ENCODE results near the gene HHATL. TPM values are rescaled to one million over a fixed set of nuclear protein-coding genes. Genes with fewer than 3 reads are reported as not detected.

The HHATL gene
- total and polyA plus RNA-seq, 10 of the 15 experiments (the other 5 are each of a cell fraction or from before 2014, with no cell fraction given), result not detected

- WGBS (ENCODE audit: insufficient coverage, insufficient replicate concordance, low lambda C conversion rate, missing lambda C conversion rate), result 65% methylated on average over 22 of the region's 22 CpGs
- no peaks in the 10 kb centered on the region for H4K20me1 ChIP-seq (ENCODE audit: control insufficient read depth, insufficient read depth)
- no peak overlapping the region for H3K4me3 ChIP-seq
- intact Hi-C loops (cut with micrococcal nuclease; ENCODE audit: unreplicated experiment) (no loop called here), in situ Hi-C loops (cut with MboI) (no loop called here)
- POLR2A ChIA-PET, result interaction anchor here (0.8 kb wide), 1 partner anchor 151 kb away, joined by 6 read pairs; no protein-coding TSS in a partner anchor
- no peaks in the 10 kb centered on the region for H3K9me3 ChIP-seq (replicated peaks; ENCODE audit: control insufficient read depth, insufficient read depth, low read length)
- SMC1A ChIA-PET (ENCODE audit: uncharacterized antibody, unreplicated experiment), result no interaction called here
- H3K27ac ChIP-seq (ENCODE audit: control insufficient read depth, insufficient read depth), result no peak overlapping the region
- DNase-seq (ENCODE audit: low read depth, low spot score) (no peak), FAIRE-seq (no peak), ATAC-seq (no peak)
- H3K79me2 ChIP-seq (ENCODE audit: control insufficient read depth, insufficient read depth, low read length), result no peaks in the 10 kb centered on the region
- no peak overlapping the region for H3K9ac ChIP-seq (ENCODE audit: control insufficient read depth, insufficient read depth, low read length)
- H3K27me3 ChIP-seq (replicated peaks in 1 of 2; ENCODE audit: control insufficient read depth in 2 of 2, insufficient read depth in 2 of 2, low read length in 1 of 2), result no peaks in the 10 kb centered on the region
- H3K36me3 ChIP-seq (ENCODE audit: control insufficient read depth in 2 of 2, insufficient read depth in 2 of 2, low read length in 1 of 2), result no peaks in the 10 kb centered on the region
- no peak overlapping the region for H2AFZ ChIP-seq (ENCODE audit: control insufficient read depth, low read depth, low read length)
- no TSS peak for BruUV-seq (replicated peaks)
- no peaks in the 10 kb centered on the region for H3K4me1 ChIP-seq (ENCODE audit: control insufficient read depth, insufficient read depth, low read length)
- H3K4me2 ChIP-seq (ENCODE audit: control insufficient read depth, insufficient read depth), result no peak overlapping the region
- TF ChIP-seq NFYA (IDR thresholded peaks at IDR 0.05; ENCODE audit: borderline replicate concordance, low read depth, low read length) (no peak), HDGF (IDR thresholded peaks at IDR 0.05) (no peak)
- CTCF ChIA-PET, result no interaction called here
- RAD21 ChIA-PET (ENCODE audit: unreplicated experiment), result no interaction called here
These were observed 13.8 kb downstream of the HHATL start for GRCh38 chr3:42688487-42689420.

GRCh38 chr3:42688016-42688415, 14.6 kb downstream of the HHATL start:
- no peak overlapping the region for H3K4me2 ChIP-seq (ENCODE audit: control insufficient read depth, insufficient read depth)
- WGBS (ENCODE audit: insufficient coverage, insufficient replicate concordance, low lambda C conversion rate, missing lambda C conversion rate), result 35% methylated on average over 14 of the region's 15 CpGs
- H3K9me3 ChIP-seq (replicated peaks; ENCODE audit: control insufficient read depth, insufficient read depth, low read length), result no peaks in the 10 kb centered on the region
- no peak overlapping the region for H3K4me3 ChIP-seq
- CTCF ChIA-PET, result no interaction called here
- POLR2A ChIA-PET, result interaction anchor here (0.5 to 0.8 kb wide), 2 partner anchors 152 to 639 kb away, joined by 4 to 6 read pairs; no protein-coding TSS in a partner anchor
- no peaks in the 10 kb centered on the region for H4K20me1 ChIP-seq (ENCODE audit: control insufficient read depth, insufficient read depth)
- intact Hi-C loops (cut with micrococcal nuclease; ENCODE audit: unreplicated experiment), result no loop called here
- DNase-seq (ENCODE audit: low read depth, low spot score) (no peak), FAIRE-seq (no peak), ATAC-seq (no peak)
- H3K79me2 ChIP-seq (ENCODE audit: control insufficient read depth, insufficient read depth, low read length), result no peaks in the 10 kb centered on the region
- H3K36me3 ChIP-seq (ENCODE audit: control insufficient read depth in 2 of 2, insufficient read depth in 2 of 2, low read length in 1 of 2), result no peaks in the 10 kb centered on the region
- no TSS peak for BruUV-seq (replicated peaks)
- SMC1A ChIA-PET (ENCODE audit: uncharacterized antibody, unreplicated experiment), result no interaction called here
- H3K4me1 ChIP-seq (ENCODE audit: control insufficient read depth, insufficient read depth, low read length), result no peaks in the 10 kb centered on the region
- H3K9ac ChIP-seq (ENCODE audit: control insufficient read depth, insufficient read depth, low read length), result no peak overlapping the region
- in situ Hi-C loops (cut with MboI), result no loop called here
- no peak overlapping the region for H3K27ac ChIP-seq (ENCODE audit: control insufficient read depth, insufficient read depth)
- no peak overlapping the region for H2AFZ ChIP-seq (ENCODE audit: control insufficient read depth, low read depth, low read length)
- H3K27me3 ChIP-seq (replicated peaks in 1 of 2; ENCODE audit: control insufficient read depth in 2 of 2, insufficient read depth in 2 of 2, low read length in 1 of 2), result no peaks in the 10 kb centered on the region
- RAD21 ChIA-PET (ENCODE audit: unreplicated experiment), result no interaction called here
- TF ChIP-seq ESRRA (IDR thresholded peaks at IDR 0.05; ENCODE audit: low read length) (no peak), ATF3 (IDR thresholded peaks at IDR 0.05; ENCODE audit: borderline replicate concordance, extremely low read depth, low read depth, low read length) (no peak), USF2 (IDR thresholded peaks at IDR 0.05; ENCODE audit: borderline replicate concordance, low read depth, low read length) (no peak), HDAC2 (IDR thresholded peaks at IDR 0.05) (no peak), NKRF (conservative IDR thresholded peaks at IDR 0.05) (no peak), CBX5 (IDR thresholded peaks at IDR 0.05; ENCODE audit: low read depth) (no peak), PML (IDR thresholded peaks at IDR 0.05; ENCODE audit: low read length) (no peak), SKIL (IDR thresholded peaks at IDR 0.05; ENCODE audit: low read depth, poor library complexity, severe bottlenecking) (no peak)
